GM18511 (cell line): ENCODE data around the gene STC2.
A peak's percentile ranks its signal among the peaks of the same experiment; 100 is the strongest.
"Not testable (repeated sequence)": the region's sequence is repeated elsewhere in the genome, so short reads cannot be mapped to it uniquely, and the experiment has no call there.

ENCODE experiments used
- ATAC-seq: cut with Tn5 transposase; IDR thresholded peaks from one replicate; pipeline ENCODE4 v1.9.1; 2021; ENCODE audit warnings: mild to moderate bottlenecking, moderate library complexity; ENCODE audit not compliant: unreplicated experiment

The STC2 gene

GRCh38 chr5:173327948-173328843 lies at the start of gene STC2:
TSS of gene STC2 (minus strand) at chr5:173328414. CDS start at chr5:173328193, 221 bp downstream.
- ATAC-seq = peak; percentile 60

DNA sequence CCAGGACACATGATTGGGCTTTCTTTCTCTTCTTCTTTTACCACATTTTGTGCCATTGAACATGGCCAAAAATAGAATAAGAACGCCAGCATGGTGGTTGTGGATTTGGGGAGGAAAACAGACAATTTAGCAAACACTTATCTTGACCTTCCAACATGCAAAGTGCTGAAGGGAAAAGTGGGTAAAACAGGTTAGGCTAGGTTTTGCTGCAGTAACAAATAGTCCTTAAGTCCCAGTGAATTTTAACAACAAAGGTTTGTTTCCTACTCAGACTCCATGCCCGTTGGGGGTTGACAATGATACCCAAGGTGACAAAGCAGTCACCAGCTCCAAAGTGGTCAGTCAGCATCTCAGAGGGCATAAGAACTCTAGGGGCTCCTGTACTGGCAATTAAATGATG lies 43.2 kb upstream of the STC2 start:
- ATAC-seq = no peak

DNA sequence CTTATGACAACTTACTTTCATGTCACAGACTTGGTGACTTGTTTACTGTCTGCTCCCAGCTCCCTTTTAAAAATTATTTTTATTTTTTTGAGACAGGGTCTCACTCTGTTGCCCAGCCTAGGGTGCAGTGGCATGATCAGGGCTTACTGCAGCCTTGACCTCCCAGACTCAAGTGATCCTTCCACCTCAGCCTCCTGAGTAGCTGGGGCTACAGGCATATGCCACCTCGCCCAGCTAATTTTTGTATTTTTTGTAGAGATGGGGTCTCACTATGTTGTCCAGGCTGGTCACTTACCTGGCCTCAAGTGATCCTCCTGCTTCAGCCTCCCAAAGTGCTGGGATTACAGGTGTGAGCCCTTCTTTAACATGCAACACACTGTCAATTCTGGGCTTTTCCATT lies 35.2 kb upstream of the STC2 start:
- not testable (repeated sequence) for ATAC-seq

GRCh38 chr5:173355561-173355960 lies 27.3 kb upstream of the STC2 start:
- ATAC-seq = no peak

DNA sequence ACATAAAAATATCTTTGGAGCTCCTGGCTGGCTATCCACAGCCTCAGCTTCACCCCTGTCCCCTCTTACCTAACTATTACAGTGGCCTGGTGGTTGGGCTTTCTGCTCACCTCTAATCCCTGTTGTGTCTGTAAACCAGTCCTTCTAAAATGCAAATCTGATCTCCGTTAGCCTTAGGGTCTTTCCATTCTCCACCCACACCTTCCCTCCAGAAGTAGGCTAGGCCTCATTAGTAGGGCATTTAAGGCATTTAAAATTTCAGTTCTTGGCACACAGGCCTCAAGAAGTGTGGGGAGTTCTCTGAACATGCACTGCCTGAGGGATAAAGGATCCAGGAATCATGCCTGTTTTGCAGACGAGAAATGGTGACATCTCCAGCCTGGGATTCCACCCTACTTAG lies 26.4 kb upstream of the STC2 start:
- no peak for ATAC-seq

GRCh38 chr5:173352366-173353349 lies 24.4 kb upstream of the STC2 start:
- ATAC-seq = no peak

GRCh38 chr5:173342813-173343755 lies 14.9 kb upstream of the STC2 start:
- ATAC-seq = no peak

GRCh38 chr5:173341961-173342430 lies 13.8 kb upstream of the STC2 start:
- ATAC-seq = no peak

DNA sequence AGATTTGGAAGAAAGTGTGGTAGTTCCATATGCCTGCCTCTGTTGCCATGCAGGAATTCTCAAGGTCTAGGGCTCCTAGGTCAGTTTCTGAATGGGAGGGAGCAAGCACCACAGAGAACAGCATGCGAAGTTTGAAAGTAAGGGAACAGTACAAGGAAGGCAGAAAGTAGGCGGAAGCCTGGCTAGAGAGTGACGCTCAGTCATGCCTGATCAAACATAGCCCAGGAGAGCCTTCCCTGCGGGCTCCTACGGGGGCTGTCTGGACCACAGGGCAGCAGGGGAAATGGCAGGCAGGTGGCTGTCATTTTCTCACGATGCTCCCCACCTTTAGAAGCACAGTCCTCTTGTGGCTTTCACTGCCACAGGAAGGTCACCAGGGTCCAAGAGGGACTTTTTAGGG lies 12.8 kb upstream of the STC2 start:
- ATAC-seq = no peak

- ATAC-seq = no peak
Observed at GRCh38 chr5:173340451-173340850, 12.2 kb upstream of the STC2 start.

GRCh38 chr5:173339286-173339685 lies 11.1 kb upstream of the STC2 start:
- no peak for ATAC-seq

GRCh38 chr5:173338380-173339015 lies 10.3 kb upstream of the STC2 start:
- ATAC-seq = no peak

DNA sequence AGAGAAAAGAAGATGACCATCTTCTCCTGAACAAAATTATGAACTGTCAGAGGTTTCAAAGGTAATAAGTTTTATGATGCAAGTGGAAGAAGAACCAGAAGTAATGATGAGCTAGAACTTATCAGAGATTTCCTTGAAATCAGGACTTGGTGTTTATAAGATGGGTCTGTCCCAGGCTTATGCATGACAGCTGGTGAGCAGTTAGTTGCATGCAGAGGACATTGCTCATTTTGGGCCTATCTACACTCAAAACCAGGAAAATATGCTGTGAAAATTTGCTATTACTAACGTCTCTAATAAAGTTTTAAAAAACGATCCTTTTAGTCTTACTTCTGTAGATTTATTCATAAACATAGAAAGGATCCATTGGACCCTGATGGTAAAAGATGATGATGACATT lies 6.6 kb upstream of the STC2 start:
- no peak for ATAC-seq

DNA sequence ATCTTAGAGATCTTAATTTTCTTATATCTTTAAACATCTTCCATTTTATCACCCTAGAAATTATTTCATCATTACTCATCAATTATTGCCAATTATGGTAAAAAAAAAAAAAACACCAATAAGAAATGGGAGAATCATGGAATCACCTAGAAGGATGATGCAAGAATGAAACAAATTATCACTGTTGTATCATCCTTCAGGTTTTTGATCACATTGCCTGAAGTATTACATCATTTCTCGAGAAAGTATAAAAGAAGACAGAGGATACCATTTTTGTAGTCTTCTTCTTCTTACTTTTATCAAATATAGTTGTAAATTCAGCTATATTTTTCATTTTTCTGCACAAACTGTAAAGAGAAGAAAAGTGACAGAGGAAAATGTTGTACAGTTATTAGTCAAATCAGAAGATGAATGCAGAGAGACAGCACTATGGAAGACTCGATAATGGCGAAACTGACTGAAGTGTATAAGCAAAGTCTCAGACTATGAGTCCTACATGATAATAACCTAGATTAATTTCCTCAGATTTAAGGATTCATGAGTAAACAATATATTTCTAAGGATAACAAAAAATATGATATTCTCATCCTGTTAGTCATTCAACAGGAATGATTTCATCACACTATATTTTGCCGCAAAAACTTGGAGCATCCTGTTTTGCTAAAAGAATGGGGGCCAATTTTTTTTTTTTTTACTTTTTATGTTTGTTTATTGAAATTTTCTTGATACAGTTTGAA lies 5.9 kb upstream of the STC2 start:
- ATAC-seq = no peak

DNA sequence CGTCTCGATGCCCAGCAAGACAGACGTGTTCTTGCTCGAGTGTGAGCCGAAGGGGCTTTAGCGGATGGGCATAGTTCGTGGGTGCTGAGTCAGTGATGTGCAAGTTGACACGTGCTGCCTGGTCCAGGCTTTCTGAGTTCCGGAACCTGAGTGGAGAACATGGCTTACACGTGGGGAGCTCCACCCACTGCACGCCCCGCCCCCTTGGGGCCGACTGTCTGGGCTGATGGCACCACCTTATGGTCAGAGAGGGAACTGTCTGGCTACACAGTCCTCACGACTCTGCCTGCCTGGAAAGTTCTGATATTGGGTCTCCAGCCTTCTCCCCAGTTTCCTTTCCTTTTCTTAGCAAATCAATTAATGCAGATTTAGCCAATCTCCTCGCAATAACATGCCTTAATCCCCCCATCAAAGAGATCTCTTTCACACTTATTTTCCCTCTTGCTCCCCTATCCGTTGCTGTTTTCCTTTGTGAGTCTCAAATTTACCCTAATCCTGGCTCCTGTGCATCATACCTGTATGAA lies 3.8 kb upstream of the STC2 start:
- ATAC-seq = peak; percentile 51

GRCh38 chr5:173331287-173331686 lies 3.1 kb upstream of the STC2 start:
- ATAC-seq = no peak

- no peak for ATAC-seq
Observed at GRCh38 chr5:173330338-173331206, 2.4 kb upstream of the STC2 start.
